Measurements from ENCODE around the gene PTPN3.

- TF ChIP-seq SP1 (IDR thresholded peaks at IDR 0.05; ENCODE audit: low read depth) (no peak), EZH2phosphoT487 (IDR thresholded peaks at IDR 0.05; ENCODE audit: borderline replicate concordance) (no peak), CTCF (IDR thresholded peaks at IDR 0.05 in 2 of 3, conservative IDR thresholded peaks at IDR 0.05 in 1 of 3; ENCODE audit: borderline replicate concordance in 1 of 3, insufficient read depth in 1 of 3, low read depth in 2 of 3, low read length in 2 of 3) (no peak), JUND (IDR thresholded peaks at IDR 0.05) (no peak), POLR2AphosphoS5 (IDR thresholded peaks at IDR 0.05; ENCODE audit: low read depth, low read length) (no peak), CEBPB (IDR thresholded peaks at IDR 0.05; ENCODE audit: low read depth) (no peak)
Measured at GRCh38 chr9:109416135-109416706, 81.9 kb downstream of the PTPN3 start.

All from HCT116 (cell line).